Glutamatergic neuron (in vitro differentiated cells): ENCODE results near the gene THSD7A. TPM values are rescaled to one million over a fixed set of nuclear protein-coding genes. Genes with fewer than 3 reads are reported as not detected.
A peak's percentile ranks its signal among the peaks of the same experiment; 100 is the strongest.

ENCODE experiments used
- DNase-seq: peaks from one replicate; pipeline ENCODE4 v3.0.0; 2022
- H3K27ac Mint-ChIP-seq: one replicate; pipeline ENCODE4 v1.8.0; 2020; ENCODE audit warnings: mild to moderate bottlenecking, mixed read lengths, inconsistent platforms; ENCODE audit not compliant: unreplicated experiment
- H3K27me3 Mint-ChIP-seq: one replicate; pipeline ENCODE4 v1.8.0; 2020; ENCODE audit warnings: mild to moderate bottlenecking, moderate library complexity, mixed read lengths, inconsistent platforms; ENCODE audit not compliant: unreplicated experiment
- H3K36me3 Mint-ChIP-seq: one replicate; pipeline ENCODE4 v1.8.0; 2020; ENCODE audit warnings: mild to moderate bottlenecking, mixed read lengths, inconsistent platforms; ENCODE audit not compliant: unreplicated experiment
- H3K4me1 Mint-ChIP-seq: one replicate; pipeline ENCODE4 v1.8.0; 2020; ENCODE audit warnings: mild to moderate bottlenecking, low read depth, mixed read lengths, inconsistent platforms; ENCODE audit not compliant: unreplicated experiment
- H3K4me3 Mint-ChIP-seq: one replicate; pipeline ENCODE4 v1.8.0; 2020; ENCODE audit warnings: mild to moderate bottlenecking, mixed read lengths, inconsistent platforms; ENCODE audit not compliant: unreplicated experiment
- H3K9me3 Mint-ChIP-seq: one replicate; pipeline ENCODE4 v1.8.0; 2020; ENCODE audit warnings: mild to moderate bottlenecking, moderate library complexity, mixed read lengths, inconsistent platforms; ENCODE audit not compliant: unreplicated experiment
- total RNA-seq: library from RNA; stranded (reverse); fragmentation: NEBNext Ultra II Directional; extraction: Animal tissue kit (Norgen Biotek cat#: 25700); gene quantifications from one replicate; pipeline ENCODE4 v1.2.1, GENCODE V29; 2021; ENCODE audit not compliant: unreplicated experiment
- TF ChIP-seq, protein P1 (sequence below): fragments of 200-600 bp; sonication (generic); IDR thresholded peaks from one replicate; pipeline ENCODE4 v1.5.0; 2021; ENCODE audit not compliant: partially characterized antibody, unreplicated experiment

The THSD7A gene
- total RNA-seq, 1 donor from 2014 or later: 211 TPM

DNA sequence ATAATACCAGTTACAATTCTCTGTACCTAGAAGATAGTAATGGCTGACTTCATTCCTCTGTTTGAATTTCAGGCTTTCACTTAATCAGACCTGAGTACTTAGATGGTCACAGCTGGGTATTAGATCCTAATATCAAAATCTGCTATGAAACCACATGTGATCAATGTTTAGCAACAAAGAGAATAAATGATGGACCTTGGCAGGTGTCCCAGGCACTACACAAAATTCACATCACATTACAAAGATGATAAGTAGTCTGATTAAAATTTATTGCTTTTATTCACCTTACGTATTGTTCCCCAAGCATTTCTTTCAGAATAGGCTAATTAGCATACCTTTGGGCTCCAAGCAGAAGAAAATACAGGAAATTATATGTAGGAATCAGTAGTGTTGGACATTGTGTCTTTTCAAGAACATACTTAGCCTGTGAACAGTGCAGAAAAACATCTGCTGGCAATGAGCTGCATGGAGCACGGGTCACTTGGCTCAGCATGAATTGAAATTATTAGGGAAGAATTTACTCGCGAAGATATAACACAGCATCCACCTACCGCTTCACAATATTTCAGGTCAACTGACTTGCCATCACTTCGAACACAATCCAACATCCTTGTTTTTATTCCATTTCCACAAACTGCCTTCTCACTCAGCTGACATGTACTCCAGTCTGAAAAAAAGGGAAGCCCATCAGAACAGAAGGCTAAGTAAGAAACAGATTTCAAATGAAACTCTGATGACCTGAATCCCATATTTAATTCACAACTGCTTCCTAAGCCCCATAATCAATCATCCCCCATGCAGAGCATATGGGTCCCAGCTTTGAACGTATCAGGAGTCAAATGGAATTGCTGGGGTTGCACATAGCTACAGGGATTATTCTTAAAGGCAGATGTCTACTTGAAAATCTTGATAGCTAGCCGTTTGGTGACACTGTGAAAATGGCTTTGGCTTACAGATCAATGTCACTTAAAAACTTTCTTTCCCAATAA, 421.0 kb downstream of the THSD7A start:
- Mint-ChIP-seq H3K27me3 (peaks cover 8% of the 10 kb centered on the region), H3K4me1 (peaks cover 8% of the 10 kb centered on the region), H3K9me3 (peaks cover 4% of the 10 kb centered on the region), H3K4me3 (no peak overlapping the region), H3K36me3 (peaks cover 18% of the 10 kb centered on the region), H3K27ac (peak overlapping the region; percentile 74)
- no peak for DNase-seq
- TF ChIP-seq, protein P1, sequence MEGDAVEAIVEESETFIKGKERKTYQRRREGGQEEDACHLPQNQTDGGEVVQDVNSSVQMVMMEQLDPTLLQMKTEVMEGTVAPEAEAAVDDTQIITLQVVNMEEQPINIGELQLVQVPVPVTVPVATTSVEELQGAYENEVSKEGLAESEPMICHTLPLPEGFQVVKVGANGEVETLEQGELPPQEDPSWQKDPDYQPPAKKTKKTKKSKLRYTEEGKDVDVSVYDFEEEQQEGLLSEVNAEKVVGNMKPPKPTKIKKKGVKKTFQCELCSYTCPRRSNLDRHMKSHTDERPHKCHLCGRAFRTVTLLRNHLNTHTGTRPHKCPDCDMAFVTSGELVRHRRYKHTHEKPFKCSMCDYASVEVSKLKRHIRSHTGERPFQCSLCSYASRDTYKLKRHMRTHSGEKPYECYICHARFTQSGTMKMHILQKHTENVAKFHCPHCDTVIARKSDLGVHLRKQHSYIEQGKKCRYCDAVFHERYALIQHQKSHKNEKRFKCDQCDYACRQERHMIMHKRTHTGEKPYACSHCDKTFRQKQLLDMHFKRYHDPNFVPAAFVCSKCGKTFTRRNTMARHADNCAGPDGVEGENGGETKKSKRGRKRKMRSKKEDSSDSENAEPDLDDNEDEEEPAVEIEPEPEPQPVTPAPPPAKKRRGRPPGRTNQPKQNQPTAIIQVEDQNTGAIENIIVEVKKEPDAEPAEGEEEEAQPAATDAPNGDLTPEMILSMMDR: no peak

DNA sequence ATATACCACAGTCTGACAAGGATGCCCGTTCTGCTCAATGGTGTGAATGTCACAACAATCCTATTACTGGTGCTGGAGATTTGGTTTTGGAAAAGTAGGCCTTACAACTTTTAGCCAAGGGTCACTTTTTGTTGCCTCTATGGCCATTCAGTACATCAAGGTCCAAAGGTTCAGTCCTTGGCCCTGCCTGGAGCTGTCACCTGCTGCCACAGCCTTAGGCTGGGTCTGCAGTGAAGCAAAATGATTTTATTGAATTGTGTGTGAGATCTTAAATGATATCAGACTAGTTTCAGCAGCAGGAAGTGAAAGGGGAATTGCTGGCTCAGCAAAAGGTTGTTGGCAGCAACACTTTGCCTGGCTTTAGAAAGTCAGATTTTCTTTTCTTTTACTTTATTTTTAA, 427.6 kb downstream of the THSD7A start:
- H3K27me3 Mint-ChIP-seq: peaks cover 3% of the 10 kb centered on the region
- H3K9me3 Mint-ChIP-seq: peaks cover 2% of the 10 kb centered on the region
- H3K27ac Mint-ChIP-seq: no peak overlapping the region
- DNase-seq: no peak
- peaks cover 13% of the 10 kb centered on the region for H3K36me3 Mint-ChIP-seq
- TF ChIP-seq, protein P1: no peak
- H3K4me3 Mint-ChIP-seq: no peak overlapping the region
- no peaks in the 10 kb centered on the region for H3K4me1 Mint-ChIP-seq

DNA sequence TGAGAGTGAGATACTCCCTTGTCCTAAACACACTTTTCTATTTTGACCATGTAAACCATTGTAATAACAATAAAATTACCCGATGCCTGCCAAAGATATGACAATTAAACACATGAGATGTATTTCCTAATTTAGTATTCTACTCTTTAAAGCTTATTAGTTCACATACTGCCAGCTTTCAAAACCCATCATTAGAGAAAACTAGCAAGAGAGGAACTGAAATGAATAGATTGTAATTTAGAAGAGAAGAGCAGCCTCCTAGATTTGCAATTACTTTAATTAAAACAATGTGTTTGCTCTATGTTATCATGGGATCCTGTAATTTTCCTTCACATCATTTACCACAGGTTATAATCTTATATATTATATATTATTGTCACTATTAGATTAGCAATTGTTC, 428.2 kb downstream of the THSD7A start:
- Mint-ChIP-seq H3K27me3 (peaks cover 3% of the 10 kb centered on the region), H3K4me3 (no peak overlapping the region), H3K27ac (no peak overlapping the region), H3K9me3 (peaks cover 2% of the 10 kb centered on the region), H3K36me3 (peaks cover 18% of the 10 kb centered on the region), H3K4me1 (no peaks in the 10 kb centered on the region)
- TF ChIP-seq, protein P1: no peak
- DNase-seq: no peak

DNA sequence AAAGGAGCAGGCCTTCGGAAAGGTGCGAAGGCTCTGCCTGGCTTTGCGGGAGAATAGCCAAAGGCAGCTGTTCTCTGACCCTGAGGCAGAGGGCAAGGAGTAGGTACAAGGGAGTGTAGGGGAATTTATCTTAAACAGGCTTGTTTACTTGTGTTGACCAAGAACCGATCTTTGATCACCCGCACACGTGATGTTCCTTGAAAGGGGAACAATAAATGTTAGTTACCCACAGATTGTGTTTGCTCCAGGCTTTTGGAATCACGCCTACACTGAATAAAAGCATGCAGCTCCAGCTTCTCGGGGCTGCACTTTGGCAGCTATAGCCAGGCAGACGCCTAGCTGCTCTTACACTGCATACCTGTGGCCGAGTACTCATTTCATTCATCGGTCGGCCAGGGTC, 437.6 kb downstream of the THSD7A start:
- H3K27ac Mint-ChIP-seq: peak overlapping the region; percentile 46
- TF ChIP-seq, protein P1: no peak
- H3K4me1 Mint-ChIP-seq: no peaks in the 10 kb centered on the region
- H3K4me3 Mint-ChIP-seq: no peak overlapping the region
- peaks cover 4% of the 10 kb centered on the region for H3K9me3 Mint-ChIP-seq
- peaks cover 8% of the 10 kb centered on the region for H3K27me3 Mint-ChIP-seq
- DNase-seq: no peak
- peaks cover 70% of the 10 kb centered on the region for H3K36me3 Mint-ChIP-seq

DNA sequence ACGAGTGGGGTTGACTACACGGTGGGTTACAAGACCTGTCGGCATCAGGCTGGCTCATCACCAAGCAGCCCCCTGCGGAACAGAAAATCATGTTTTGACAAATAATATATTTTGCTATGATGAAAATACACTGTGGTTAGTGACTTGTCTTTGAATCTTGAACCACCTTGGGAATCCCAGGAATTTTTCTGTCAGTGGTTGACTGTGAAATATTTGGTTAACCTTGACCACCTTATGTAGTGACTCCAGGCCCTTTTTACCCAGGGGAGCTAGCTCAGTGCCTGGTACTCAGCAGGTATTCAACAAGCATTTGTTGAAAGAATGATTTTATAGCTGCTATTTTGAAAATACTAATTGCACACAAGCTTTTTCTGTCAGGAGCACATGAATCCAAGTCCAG, 452.4 kb downstream of the THSD7A start:
- no peaks in the 10 kb centered on the region for H3K36me3 Mint-ChIP-seq
- H3K9me3 Mint-ChIP-seq: no peaks in the 10 kb centered on the region
- H3K4me1 Mint-ChIP-seq: no peaks in the 10 kb centered on the region
- DNase-seq: no peak
- no peaks in the 10 kb centered on the region for H3K27me3 Mint-ChIP-seq
- no peak overlapping the region for H3K4me3 Mint-ChIP-seq
- TF ChIP-seq, protein P1: no peak
- H3K27ac Mint-ChIP-seq: no peak overlapping the region
